HG03103 (cell line): ENCODE data around the gene P2RY2.

Source experiments
- ATAC-seq: cut with Tn5 transposase; IDR thresholded peaks from one replicate; pipeline ENCODE4 v1.9.1; 2021; ENCODE audit warnings: low read depth; ENCODE audit not compliant: unreplicated experiment

Gene P2RY2

GRCh38 chr11:73218106-73218829 is at the start of gene P2RY2:
P2RY2 (plus strand) TSS chr11:73218281; CDS start chr11:73234160, 15,879 bp downstream.
- ATAC-seq: no peak

GRCh38 chr11:73168925-73169579 is 49.0 kb upstream of the P2RY2 start:
- ATAC-seq: no peak

GRCh38 chr11:73170140-73170539 is 47.9 kb upstream of the P2RY2 start:
- ATAC-seq: no peak

- no peak for ATAC-seq
Measured at GRCh38 chr11:73171436-73172161, 46.5 kb upstream of the P2RY2 start.

GRCh38 chr11:73172992-73173656 is 45.0 kb upstream of the P2RY2 start:
- ATAC-seq: no peak

- no peak for ATAC-seq
Measured at GRCh38 chr11:73173755-73174494, 44.2 kb upstream of the P2RY2 start.

- ATAC-seq: no peak
Measured at GRCh38 chr11:73174495-73174791, 43.6 kb upstream of the P2RY2 start.

- no peak for ATAC-seq
Measured at GRCh38 chr11:73175551-73176144, 42.4 kb upstream of the P2RY2 start.

- no peak for ATAC-seq
Measured at GRCh38 chr11:73176145-73176873, 41.8 kb upstream of the P2RY2 start.

- no peak for ATAC-seq
Measured at GRCh38 chr11:73176874-73177155, 41.3 kb upstream of the P2RY2 start.

GRCh38 chr11:73177380-73177777 is 40.7 kb upstream of the P2RY2 start:
- no peak for ATAC-seq

GRCh38 chr11:73177778-73178539 is 40.1 kb upstream of the P2RY2 start:
- ATAC-seq: peak; percentile 67

GRCh38 chr11:73178681-73179080 is 39.4 kb upstream of the P2RY2 start:
- no peak for ATAC-seq

GRCh38 chr11:73182824-73183321 is 35.2 kb upstream of the P2RY2 start:
- no peak for ATAC-seq

- no peak for ATAC-seq
Measured at GRCh38 chr11:73184953-73185671, 33.0 kb upstream of the P2RY2 start.

GRCh38 chr11:73185680-73186293 is 32.3 kb upstream of the P2RY2 start:
- ATAC-seq: no peak

- ATAC-seq: no peak
Measured at GRCh38 chr11:73186294-73186850, 31.7 kb upstream of the P2RY2 start.
